GM12801 (cell line): ENCODE data around the gene CTBP2.

Experiments
- CTCF ChIP-seq: IDR thresholded peaks from one replicate; pipeline ENCODE4 v1.5.1; 2011; ENCODE audit warnings: control low read depth; ENCODE audit not compliant: insufficient read length; ENCODE audit errors: extremely low read depth

CTBP2 gene

GRCh38 chr10:124955868-124956267 is 204.5 kb downstream of the CTBP2 start:
- no peak for TF ChIP-seq CTCF

DNA sequence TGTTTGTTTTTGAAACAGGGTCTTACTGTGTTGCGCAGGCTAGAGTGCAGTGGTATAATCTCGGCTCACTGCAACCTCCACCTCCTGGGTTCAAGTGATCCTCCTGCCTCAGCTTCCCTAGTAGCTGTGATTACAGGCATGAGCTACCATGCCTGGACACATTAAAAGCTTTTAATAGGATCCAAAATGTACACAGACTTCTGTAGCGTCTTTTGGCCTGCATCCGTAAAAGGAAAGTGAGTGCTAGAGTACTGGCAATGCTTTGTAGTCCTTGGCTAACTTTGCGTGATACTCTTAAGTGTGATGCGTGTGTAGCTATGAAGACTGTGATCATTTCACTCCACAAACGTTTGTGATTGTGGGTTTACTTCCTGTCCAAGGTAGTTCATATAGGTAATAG is 205.1 kb downstream of the CTBP2 start:
- no peak for TF ChIP-seq CTCF

DNA sequence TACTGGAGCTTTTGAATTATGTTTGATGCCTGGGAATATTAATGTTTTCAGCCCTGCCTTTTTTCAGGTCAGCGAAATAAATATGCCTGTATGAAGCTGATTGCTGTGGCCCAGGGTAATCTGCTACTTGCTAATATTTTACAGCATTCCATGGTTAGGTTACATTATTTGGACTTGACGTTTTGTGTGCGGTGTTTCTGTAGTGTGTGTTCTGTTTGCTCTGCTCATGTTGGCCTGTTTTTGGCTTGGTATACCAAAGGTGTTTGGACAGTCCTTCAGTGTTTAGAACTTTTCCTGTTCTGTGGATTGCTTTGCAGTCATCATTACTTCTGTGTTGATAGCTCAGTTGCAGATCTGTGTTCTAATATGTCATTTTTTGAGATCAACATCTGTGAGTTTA is 206.9 kb downstream of the CTBP2 start:
- TF ChIP-seq CTCF: no peak

GRCh38 chr10:124952123-124952522 is 208.2 kb downstream of the CTBP2 start:
- TF ChIP-seq CTCF: no peak

DNA sequence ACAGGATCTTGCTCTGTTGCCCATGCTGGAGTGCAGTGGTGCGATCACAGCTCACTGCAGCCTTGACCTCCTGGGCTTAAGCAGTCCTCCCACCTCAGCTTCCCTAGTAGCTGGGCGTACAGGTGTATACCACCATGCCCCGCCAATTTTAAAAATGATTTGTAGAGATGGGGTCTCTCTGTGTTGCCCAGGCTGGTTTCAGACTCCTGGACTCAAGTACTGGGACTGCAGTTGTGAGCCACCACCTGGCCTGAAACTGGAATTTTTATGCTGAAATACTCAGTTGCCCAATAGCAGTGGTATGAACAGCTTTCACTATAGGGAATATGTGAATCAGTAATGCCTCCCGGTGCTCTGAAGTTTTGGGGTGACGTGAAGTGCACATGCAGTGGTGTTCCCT is 210.8 kb downstream of the CTBP2 start:
- TF ChIP-seq CTCF: no peak

GRCh38 chr10:124946945-124947344 is 213.4 kb downstream of the CTBP2 start:
- no peak for TF ChIP-seq CTCF

- TF ChIP-seq CTCF: no peak
These were observed 215.4 kb downstream of the CTBP2 start for GRCh38 chr10:124944982-124945381.
